GM12878 (cell line): ENCODE results near the gene SLC12A3. TPM values are rescaled to one million over a fixed set of nuclear protein-coding genes. Genes with fewer than 3 reads are reported as not detected.

Experiments used
- ATAC-seq: fragments of 200-7000 bp; cut with Tn5 transposase; 3 replicates; pipeline ENCODE4 v1.9.1; 2020; ENCODE audit warnings: mild to moderate bottlenecking, moderate library complexity
- BruUV-seq: library from RNA; stranded (reverse); fragments of 400-500 nt; replicated peaks from 2 replicates; lab custom pipeline; 2021; lab: Mats Ljungman, UMichigan
- CTCF ChIA-PET: fragments of 300-600 bp; sonication (Branson Sonifier 250); formaldehyde crosslinking; extraction: SDS; loops from one replicate; lab custom pipeline; 2021; ENCODE audit warnings: inconsistent platforms; lab: Yijun Ruan, JAX
- POLR2A ChIA-PET: fragments of 350-600 bp; formaldehyde crosslinking; extraction: SDS; loops from one replicate; lab custom pipeline; 2021; ENCODE audit warnings: inconsistent platforms; lab: Charles Lee
- RAD21 ChIA-PET: fragments of 300-600 bp; sonication (Branson Sonifier 250); formaldehyde crosslinking; loops from one replicate; lab custom pipeline; 2023; ENCODE audit warnings: antibody characterized with exemption; ENCODE audit not compliant: unreplicated experiment; lab: Charles Lee
- SMC1A ChIA-PET: fragments of 300-600 bp; sonication (Branson Sonifier 250); formaldehyde crosslinking; loops from one replicate; lab custom pipeline; 2023; ENCODE audit not compliant: unreplicated experiment, uncharacterized antibody; lab: Charles Lee
- DNase-seq: peaks from one replicate; pipeline ENCODE4 v3.0.0-alpha.2; 2011; ENCODE audit warnings: low read depth, low spot score
- FAIRE-seq: peaks from 3 replicates; lab custom pipeline; 2011; peaks lifted over from hg19 to GRCh38; lab: Jason Lieb, UNC
- H2AFZ ChIP-seq: 2 replicates; pipeline ENCODE4 v1.6.0; 2011; ENCODE audit warnings: low read depth, low read length, control low read depth; ENCODE audit not compliant: control insufficient read depth
- H3K27ac ChIP-seq: 2 replicates; pipeline ENCODE4 v1.5.1; 2011; ENCODE audit warnings: control low read depth; ENCODE audit not compliant: control insufficient read depth, insufficient read depth
- H3K27me3 ChIP-seq, 2 experiments: replicated peaks in 1 of 2; 2 replicates each; pipeline versions ENCODE4 v1.6.0 to v1.6.1; 2011; ENCODE audit warnings: low read length in 1 of 2; ENCODE audit not compliant: control insufficient read depth in 2 of 2, insufficient read depth in 2 of 2
- H3K36me3 ChIP-seq, 2 experiments: 2 replicates each; pipeline ENCODE4 v1.5.1; 2011; ENCODE audit warnings: low read length in 1 of 2; ENCODE audit not compliant: control insufficient read depth in 2 of 2, insufficient read depth in 2 of 2
- H3K4me1 ChIP-seq: 2 replicates; pipeline ENCODE4 v1.6.1; 2011; ENCODE audit warnings: mild to moderate bottlenecking, low read length, moderate library complexity, mixed read lengths; ENCODE audit not compliant: control insufficient read depth, insufficient read depth
- H3K4me2 ChIP-seq: 2 replicates; pipeline ENCODE4 v1.6.0; 2011; ENCODE audit warnings: control low read depth; ENCODE audit not compliant: control insufficient read depth, insufficient read depth
- H3K4me3 ChIP-seq: fragments of 200-600 bp; sonication (generic); 2 replicates; pipeline ENCODE4 v1.5.1; 2016
- H3K79me2 ChIP-seq: 2 replicates; pipeline ENCODE4 v1.6.0; 2011; ENCODE audit warnings: low read length; ENCODE audit not compliant: control insufficient read depth, insufficient read depth
- H3K9ac ChIP-seq: 2 replicates; pipeline ENCODE4 v1.8.0; 2011; ENCODE audit warnings: low read length, control low read depth, mixed read lengths; ENCODE audit not compliant: control insufficient read depth, insufficient read depth
- H3K9me3 ChIP-seq: replicated peaks from 3 replicates; pipeline ENCODE4 v1.5.1; 2011; ENCODE audit warnings: mild to moderate bottlenecking, low read length; ENCODE audit not compliant: control insufficient read depth, insufficient read depth
- H4K20me1 ChIP-seq: 2 replicates; pipeline ENCODE4 v1.6.0; 2011; ENCODE audit not compliant: control insufficient read depth, insufficient read depth
- CHD4 ChIP-seq: fragments of 200-600 bp; sonication (generic); IDR thresholded peaks from 2 replicates; pipeline ENCODE4 v1.6.1; 2016; ENCODE audit warnings: mild to moderate bottlenecking
- IKZF1 ChIP-seq: fragments of 450-650 bp; conservative IDR thresholded peaks from 2 replicates; pipeline ENCODE4 v1.6.1; 2017; ENCODE audit warnings: antibody characterized with exemption, mild to moderate bottlenecking
- IRF3 ChIP-seq: fragments of 450-650 bp; IDR thresholded peaks from 2 replicates; pipeline ENCODE4 v1.6.1; 2014; ENCODE audit warnings: mild to moderate bottlenecking
- NFYB ChIP-seq: IDR thresholded peaks from 2 replicates; pipeline ENCODE4 v1.6.1; 2011; ENCODE audit warnings: low read depth, mild to moderate bottlenecking, low read length, improper control_type of control experiment, moderate library complexity; ENCODE audit not compliant: insufficient read depth
- POLR2A ChIP-seq: IDR thresholded peaks from 2 replicates; pipeline ENCODE4 v1.6.1; 2011; ENCODE audit warnings: low read depth, mild to moderate bottlenecking, low read length
- SPI1 ChIP-seq: IDR thresholded peaks from 2 replicates; pipeline ENCODE4 v1.6.1; 2011; ENCODE audit warnings: low read depth, mild to moderate bottlenecking, low read length, moderate library complexity, borderline replicate concordance; ENCODE audit not compliant: insufficient read depth
- TBL1XR1 ChIP-seq: IDR thresholded peaks from 2 replicates; pipeline ENCODE4 v1.6.1; 2012; ENCODE audit warnings: low read depth, low read length, improper control_type of control experiment
- ZBTB40 ChIP-seq: fragments of 450-650 bp; IDR thresholded peaks from 2 replicates; pipeline ENCODE4 v1.6.1; 2016; ENCODE audit warnings: mild to moderate bottlenecking, moderate library complexity, borderline replicate concordance
- WGBS: methylation state at CpG from one replicate; pipeline ENCODE4 v1.1.6; 2016; ENCODE audit warnings: low lambda C conversion rate; ENCODE audit not compliant: insufficient replicate concordance, insufficient coverage; ENCODE audit errors: missing lambda C conversion rate; 5-methylcytosine and 5-hydroxymethylcytosine counted together
- in situ Hi-C: fragments of 300-500 bp; cut with MboI; formaldehyde crosslinking; loops from 9 replicates; pipeline ENCODE4 v1.14.3; 2018; ENCODE audit warnings: mixed read lengths
- intact Hi-C: fragments of 100-400 bp; cut with micrococcal nuclease; formaldehyde crosslinking; loops from one replicate; pipeline ENCODE4 v1.14.2; 2022; ENCODE audit not compliant: unreplicated experiment
- polyA plus RNA-seq, 11 experiments: library from polyadenylated mRNA; depleted of rRNA in 4 of 11; unstranded in 6 of 11; stranded (reverse) in 5 of 11; fragments of >200 nt; fragmentation: Nextera tagmentation in 4 of 11; fragmentation: Illumina TruSeq in 1 of 11; extraction: Ambion mirVana in 4 of 11; extraction: Trizol in 1 of 11; gene quantifications; 1 replicate in 1 of 11; 2 replicates in 10 of 11; pipeline versions ENCODE4 v1.2.1 to v1.2.3, GENCODE V29; 2011 to 2016; ENCODE audit warnings: inconsistent platforms in 2 of 11, missing spikeins in 2 of 11, low read depth in 1 of 11
- total RNA-seq, 4 experiments: library from RNA; depleted of rRNA in 3 of 4; stranded (reverse); fragments of >200 nt in 3 of 4; fragmentation: Illumina TruSeq in 1 of 4; extraction: Trizol in 1 of 4; gene quantifications; 2 replicates each; pipeline versions ENCODE4 v1.2.1 to v1.2.3, GENCODE V29; 2013 to 2021

The SLC12A3 gene
- total and polyA plus RNA-seq, 10 of the 15 experiments (the other 5 are each of a cell fraction or from before 2014, with no cell fraction given): 0.05 to 6.3 (median 3.1) TPM

- POLR2A ChIA-PET: no interaction called here
- DNase-seq: no peak
- no peak for ATAC-seq
- SMC1A ChIA-PET: interaction anchor here (0.8 kb wide), 1 partner anchor 27 kb away, joined by 3 read pairs; no protein-coding TSS in a partner anchor
- Histone ChIP-seq H3K4me3 (no peak overlapping the region), H3K4me2 (no peak overlapping the region), H3K9me3 (no peaks in the 10 kb centered on the region), H3K79me2 (no peaks in the 10 kb centered on the region), H3K36me3 (no peaks in the 10 kb centered on the region), H3K27me3 (peaks cover 0 to under 1% of the 10 kb centered on the region in 2 experiments; a peak in 2 of 4 replicates), H4K20me1 (no peaks in the 10 kb centered on the region), H3K9ac (no peak overlapping the region), H3K4me1 (peaks cover 13% of the 10 kb centered on the region), H3K27ac (no peak overlapping the region), H2AFZ (no peak overlapping the region)
- 49% methylated on average over 4 of the region's 4 CpGs for WGBS
- RAD21 ChIA-PET: no interaction called here
- intact Hi-C loops: no loop called here
- no TSS peak for BruUV-seq
- no peak for FAIRE-seq
- in situ Hi-C loops: no loop called here
- CTCF ChIA-PET: no interaction called here
- TF ChIP-seq ZBTB40 (no peak), IKZF1 (no peak), TBL1XR1 (no peak), POLR2A (no peak), SPI1 (no peak), NFYB (no peak), CHD4 (no peak), IRF3 (no peak)
Measured at GRCh38 chr16:56895813-56896212, 30.8 kb downstream of the SLC12A3 start.
